Fibroblast of the aortic adventitia (primary cell): ENCODE data around the gene PRR29. TPM values are rescaled to one million over a fixed set of nuclear protein-coding genes. Genes with fewer than 3 reads are reported as not detected.
A peak's percentile ranks its signal among the peaks of the same experiment; 100 is the strongest.
"Not testable (repeated sequence)": the region's sequence is repeated elsewhere in the genome, so short reads cannot be mapped to it uniquely, and the experiment has no call there.

ENCODE experiments used
- DNase-seq: peaks from one replicate; pipeline ENCODE4 v3.0.0-alpha.2; 2010; ENCODE audit warnings: low read depth
- H3K4me3 ChIP-seq: 2 replicates; pipeline ENCODE4 v1.5.1; 2011; ENCODE audit warnings: low read depth, mild to moderate bottlenecking, control low read depth, low read length, moderate library complexity
- total RNA-seq: library from RNA; depleted of rRNA; stranded (reverse); fragments of >200 nt; gene quantifications from 2 replicates; pipeline ENCODE4 v1.2.3, GENCODE V29; 2012; ENCODE audit warnings: low replicate concordance
- TF ChIP-seq, protein P1 (sequence below): IDR thresholded peaks from 2 replicates; pipeline ENCODE4 v1.5.1; 2011; ENCODE audit warnings: mild to moderate bottlenecking, low read length, control low read depth, inconsistent platforms; ENCODE audit not compliant: insufficient read depth

Gene PRR29
- total RNA-seq, 1 donor, result 0.99 TPM

DNA sequence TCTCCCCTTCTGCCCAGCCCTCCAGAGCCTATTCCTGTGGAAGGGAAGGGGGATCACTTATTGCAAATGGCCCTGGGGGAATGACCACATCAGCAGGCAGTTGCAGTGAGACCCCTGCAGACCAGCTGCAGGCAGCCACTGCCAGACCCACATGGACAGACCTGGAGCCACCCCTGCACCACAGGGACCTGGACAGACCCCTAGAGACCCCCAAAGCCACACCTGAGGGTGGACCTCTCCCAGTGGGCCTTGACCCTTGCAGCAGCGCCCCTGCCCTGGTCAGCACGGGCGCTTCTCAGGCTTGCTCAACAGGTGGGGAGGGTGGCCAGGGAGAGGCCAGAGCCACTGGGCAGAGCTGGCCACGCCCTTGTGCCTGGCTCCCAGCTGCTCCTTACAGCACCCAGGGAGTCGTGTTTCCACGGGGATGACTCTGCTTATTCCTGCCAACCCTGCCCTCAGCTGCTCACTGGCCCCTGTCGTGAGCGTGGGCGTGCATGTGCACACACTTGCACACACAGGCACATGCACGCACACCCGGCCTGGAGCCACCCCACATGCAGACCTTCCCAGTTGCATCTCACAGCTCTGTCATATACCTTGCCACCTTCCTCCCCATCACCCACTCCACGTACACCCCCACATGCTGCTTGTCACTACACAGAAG is 24.1 kb upstream of the PRR29 start:
- TF ChIP-seq, protein P1, sequence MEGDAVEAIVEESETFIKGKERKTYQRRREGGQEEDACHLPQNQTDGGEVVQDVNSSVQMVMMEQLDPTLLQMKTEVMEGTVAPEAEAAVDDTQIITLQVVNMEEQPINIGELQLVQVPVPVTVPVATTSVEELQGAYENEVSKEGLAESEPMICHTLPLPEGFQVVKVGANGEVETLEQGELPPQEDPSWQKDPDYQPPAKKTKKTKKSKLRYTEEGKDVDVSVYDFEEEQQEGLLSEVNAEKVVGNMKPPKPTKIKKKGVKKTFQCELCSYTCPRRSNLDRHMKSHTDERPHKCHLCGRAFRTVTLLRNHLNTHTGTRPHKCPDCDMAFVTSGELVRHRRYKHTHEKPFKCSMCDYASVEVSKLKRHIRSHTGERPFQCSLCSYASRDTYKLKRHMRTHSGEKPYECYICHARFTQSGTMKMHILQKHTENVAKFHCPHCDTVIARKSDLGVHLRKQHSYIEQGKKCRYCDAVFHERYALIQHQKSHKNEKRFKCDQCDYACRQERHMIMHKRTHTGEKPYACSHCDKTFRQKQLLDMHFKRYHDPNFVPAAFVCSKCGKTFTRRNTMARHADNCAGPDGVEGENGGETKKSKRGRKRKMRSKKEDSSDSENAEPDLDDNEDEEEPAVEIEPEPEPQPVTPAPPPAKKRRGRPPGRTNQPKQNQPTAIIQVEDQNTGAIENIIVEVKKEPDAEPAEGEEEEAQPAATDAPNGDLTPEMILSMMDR, result no peak
- no peak overlapping the region for H3K4me3 ChIP-seq
- no peak for DNase-seq

DNA sequence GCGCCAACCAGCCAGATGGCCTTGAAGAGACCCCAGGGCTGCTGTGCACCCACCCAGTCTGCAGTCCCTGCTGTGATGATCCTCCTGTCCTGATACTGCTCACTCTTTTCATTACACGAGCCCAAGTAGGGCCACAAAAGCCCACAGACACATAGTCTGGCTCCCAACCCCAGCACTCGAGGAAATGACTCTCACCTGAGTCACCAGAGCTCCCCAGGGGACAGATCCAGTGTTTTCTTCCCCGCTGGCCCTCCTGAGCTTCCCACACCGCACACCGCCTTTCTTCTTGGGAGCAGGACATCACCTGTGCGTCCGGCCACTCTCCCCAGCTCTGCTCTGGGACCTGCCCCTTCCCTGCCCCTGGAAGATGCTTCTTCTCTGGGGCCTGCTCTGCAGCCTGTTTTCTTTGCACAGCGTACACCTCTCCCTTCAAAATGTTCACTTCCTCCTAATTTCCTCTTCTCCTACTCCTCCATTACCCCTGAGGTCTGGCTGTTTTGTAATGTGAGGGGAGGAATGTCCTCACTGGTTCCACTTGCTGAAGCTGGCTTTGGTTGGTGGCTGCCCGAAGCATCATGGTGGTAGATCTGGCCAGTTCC is 23.5 kb upstream of the PRR29 start:
- TF ChIP-seq, protein P1, result no peak
- peak; percentile 52 for DNase-seq
- no peak overlapping the region for H3K4me3 ChIP-seq

DNA sequence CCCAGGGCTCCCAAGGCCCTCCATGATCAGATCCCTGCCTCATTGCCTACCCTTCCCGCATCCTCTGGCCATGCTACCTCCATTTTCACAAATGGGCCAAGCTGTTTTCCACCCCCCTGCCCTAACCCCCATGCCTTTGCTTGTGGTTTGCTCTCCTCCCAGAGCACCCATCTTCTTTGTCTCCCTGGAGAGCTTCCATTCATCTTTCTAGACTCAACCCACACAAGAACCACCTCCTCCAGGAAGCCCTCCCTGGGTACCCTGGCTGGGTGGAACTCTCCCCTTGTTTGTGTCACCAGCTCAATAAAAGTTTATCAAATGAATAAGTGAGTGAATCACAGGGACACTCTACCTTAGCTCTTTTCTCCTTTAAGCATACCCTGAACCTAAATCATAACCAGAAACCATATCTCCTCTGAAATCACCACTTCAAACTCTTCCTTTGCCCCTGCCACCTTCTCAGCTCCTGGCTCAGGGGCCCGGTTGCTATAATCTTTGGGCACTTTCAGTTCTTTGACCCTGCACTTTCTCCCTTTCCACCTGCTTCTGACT is 22.5 kb upstream of the PRR29 start:
- TF ChIP-seq, protein P1, result no peak
- no peak for DNase-seq
- H3K4me3 ChIP-seq, result no peak overlapping the region

DNA sequence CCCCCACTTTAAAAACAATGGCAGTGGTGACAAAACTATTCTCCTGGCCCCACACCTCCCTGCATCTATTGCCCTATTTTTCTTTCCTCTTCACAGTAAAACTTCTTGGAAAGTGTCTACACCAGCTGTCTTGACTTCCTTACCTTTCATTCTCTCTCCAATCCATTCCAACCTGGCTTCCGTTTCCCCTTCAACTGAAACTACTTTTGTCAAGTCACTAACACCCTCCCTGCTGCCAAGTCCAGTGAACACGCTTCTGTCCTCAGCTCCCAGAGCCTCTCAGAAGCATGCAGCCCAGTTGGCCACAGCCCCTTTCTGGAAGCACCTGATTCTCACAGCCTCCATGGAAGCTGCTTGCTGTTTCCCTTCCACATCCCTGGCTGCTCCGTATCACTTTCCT is 21.4 kb upstream of the PRR29 start:
- TF ChIP-seq, protein P1, result no peak
- DNase-seq, result no peak
- no peak overlapping the region for H3K4me3 ChIP-seq

DNA sequence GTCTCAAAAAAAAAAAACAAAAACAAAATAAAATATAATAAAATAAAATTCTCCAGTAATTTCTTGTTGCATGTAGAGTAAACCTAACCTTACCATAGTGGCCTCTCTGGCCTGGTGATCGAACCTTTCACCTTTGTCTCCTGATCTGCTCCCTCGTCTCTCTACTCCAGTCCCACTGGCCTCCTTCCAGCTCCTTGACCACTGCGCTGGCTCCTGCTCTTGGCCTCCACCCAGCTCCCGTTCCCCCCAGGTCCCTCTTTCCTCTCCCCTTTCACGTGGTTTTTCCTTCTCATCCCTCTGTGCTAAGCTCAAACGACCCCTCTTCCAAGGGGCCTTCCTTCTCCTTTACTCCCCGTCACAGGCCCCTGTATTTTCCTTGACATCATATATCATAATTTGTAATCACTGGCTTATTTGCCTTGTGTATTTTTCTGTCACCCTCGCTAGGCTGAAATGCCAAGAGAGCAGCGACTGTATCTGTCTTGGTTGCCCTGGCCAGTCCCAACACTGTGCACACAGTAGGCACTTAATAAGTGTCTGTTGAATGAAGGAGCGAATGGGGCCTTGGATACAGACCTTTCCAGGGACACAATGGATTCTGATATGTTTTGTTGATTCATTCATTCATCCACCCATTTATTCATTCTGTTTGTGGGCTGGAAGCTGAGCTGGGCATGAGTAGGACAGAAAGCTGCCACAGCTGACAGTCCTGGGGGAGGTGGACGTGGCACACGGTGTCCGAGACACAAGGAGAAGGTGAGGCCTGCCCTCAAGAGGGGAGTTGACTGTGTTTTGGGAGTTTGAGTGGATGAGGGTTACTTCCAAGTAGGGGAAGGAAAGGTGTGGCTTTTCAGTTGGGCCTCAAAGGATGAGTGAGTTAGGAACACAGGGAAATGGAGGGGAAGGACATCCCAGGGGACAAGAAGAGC is 19.6 kb upstream of the PRR29 start:
- no peak for DNase-seq

DNA sequence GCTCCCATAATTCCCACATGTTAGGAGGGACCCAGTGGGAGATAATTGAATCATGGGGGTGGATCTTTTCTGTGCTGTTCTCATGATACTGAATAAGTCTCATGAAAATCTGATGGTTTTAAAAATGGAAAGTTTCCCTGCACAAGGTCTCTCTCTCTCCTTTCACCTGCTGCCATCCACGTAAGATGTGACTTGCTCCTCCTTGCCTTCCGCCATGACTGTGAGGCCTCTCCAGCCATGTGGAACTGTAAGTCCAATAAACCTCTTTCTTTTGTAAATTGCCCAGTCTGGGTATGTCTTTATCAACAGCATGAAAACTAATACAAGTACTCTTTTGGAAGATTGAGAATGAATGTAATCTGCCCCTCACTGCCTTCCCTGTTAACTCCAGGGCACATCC is 15.5 kb upstream of the PRR29 start:
- not testable (repeated sequence) for H3K4me3 ChIP-seq, DNase-seq

More for the DNA sequence above, 19.6 kb upstream of the PRR29 start:
- TF ChIP-seq, protein P1, result no peak
- no peak overlapping the region for H3K4me3 ChIP-seq

DNA sequence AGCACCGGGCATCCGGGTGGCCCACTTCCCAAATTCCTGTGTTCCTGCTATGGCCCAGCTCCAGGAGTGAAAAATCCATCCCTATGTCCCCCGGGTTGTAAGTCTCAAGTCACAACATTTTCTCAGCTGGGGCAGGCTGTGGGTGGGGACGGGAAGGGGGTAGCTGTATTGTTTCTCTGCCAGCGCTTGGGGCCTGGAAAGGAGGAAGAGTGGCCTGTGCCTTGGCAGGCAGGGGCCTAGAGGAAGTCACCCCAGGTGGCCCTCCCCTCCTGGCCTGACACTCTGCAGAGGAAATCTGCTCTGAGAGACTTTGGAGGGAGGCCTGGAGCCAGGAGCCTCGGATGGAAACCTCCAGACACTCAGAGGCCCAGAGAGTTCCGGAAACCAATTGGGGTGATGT is 14.8 kb upstream of the PRR29 start:
- no peak for DNase-seq
- H3K4me3 ChIP-seq, result no peak overlapping the region
- TF ChIP-seq, protein P1, result no peak
